GM21528 (cell line): ENCODE measurements around the gene SLC25A46.
"Not testable (repeated sequence)": the region's sequence is repeated elsewhere in the genome, so short reads cannot be mapped to it uniquely, and the experiment has no call there.

Experiments used
- ATAC-seq: cut with Tn5 transposase; IDR thresholded peaks from one replicate; pipeline ENCODE4 v1.9.1; 2021; ENCODE audit warnings: mild to moderate bottlenecking, moderate library complexity; ENCODE audit not compliant: unreplicated experiment, low FRiP score

Gene SLC25A46

DNA sequence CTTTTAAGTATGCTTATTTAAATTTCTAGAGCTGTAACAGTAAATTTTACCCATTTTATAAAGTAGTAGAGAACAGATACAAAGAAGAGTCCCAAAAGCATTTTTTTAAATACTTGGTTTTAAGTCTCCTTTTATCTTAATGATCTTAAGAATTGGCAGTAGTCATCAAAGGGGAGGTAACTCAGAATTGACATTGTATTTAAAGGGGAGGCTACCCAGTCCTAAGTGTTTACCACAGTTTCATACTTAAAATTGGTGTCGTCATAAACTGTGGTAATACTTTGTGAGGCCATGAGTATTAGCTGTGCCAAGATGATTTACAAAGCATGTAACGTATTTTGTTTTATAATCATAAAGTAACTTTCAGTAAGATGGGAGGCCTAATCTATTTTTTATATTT is 14.8 kb downstream of the SLC25A46 start:
- no peak for ATAC-seq

DNA sequence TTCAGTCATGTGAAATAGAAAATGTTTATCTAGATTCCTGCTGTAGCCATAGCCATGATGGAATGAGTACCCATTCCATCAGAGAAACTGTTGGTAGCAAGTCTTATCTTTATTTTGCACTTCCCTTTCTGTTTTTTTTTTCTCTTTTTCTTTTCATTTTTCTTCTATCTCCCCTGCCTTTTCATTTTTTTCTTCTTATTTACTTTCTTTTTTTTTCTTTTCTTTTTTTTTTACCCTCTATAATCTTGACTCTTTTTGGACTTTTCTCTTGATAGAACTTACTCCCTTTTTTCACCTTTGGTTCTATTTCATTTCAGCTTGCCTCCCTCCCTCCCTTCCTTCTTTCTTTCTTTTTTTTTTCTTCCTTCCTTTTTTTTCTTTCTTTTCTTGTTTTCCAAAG is 15.4 kb downstream of the SLC25A46 start:
- no peak for ATAC-seq

DNA sequence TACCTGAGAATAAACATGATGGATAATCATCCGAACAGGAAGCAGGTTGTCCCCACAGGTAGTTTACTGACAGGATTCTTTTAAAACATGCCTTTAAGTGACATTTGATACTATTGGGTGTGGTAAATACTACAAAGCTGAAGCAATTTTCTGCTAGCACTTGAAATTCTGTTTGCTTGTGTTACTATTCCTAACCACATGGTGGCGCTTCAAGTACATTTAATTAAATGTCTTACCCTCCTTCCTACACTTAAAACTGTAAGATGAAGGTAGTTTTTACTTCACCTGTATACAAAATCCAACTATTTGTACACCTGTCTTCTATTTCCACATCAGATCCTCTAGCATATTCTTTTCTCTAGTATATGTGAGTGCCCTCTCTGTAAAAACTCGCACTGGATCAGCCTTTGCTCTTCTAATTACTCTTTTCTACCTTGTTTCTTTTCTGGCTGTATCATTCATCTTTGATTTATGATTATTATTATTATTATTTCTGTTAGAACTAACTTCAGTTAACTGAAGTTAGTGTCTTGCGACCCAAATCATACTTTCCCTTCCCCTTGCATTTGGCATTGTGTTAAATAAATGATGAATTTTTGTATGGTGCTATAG is 18.4 kb downstream of the SLC25A46 start:
- no peak for ATAC-seq

DNA sequence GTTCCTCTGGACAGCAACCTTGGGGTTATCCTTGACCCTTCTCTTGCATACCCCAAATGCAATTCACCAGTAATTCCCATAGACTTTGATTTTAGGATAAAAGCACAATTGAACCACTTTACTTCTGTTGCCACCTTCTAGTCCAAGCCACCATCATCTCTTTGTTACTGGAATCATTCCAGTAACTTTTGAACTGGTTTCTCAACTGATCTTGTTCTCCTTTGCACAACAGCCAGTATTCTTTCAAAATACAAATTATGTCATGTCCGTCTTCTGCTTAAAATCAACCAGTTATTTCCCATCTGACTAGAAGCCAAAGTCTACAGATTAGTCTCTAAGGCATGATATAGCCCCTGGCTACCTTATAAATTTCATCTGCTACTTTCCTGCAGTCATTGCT is 21.4 kb downstream of the SLC25A46 start:
- no peak for ATAC-seq

DNA sequence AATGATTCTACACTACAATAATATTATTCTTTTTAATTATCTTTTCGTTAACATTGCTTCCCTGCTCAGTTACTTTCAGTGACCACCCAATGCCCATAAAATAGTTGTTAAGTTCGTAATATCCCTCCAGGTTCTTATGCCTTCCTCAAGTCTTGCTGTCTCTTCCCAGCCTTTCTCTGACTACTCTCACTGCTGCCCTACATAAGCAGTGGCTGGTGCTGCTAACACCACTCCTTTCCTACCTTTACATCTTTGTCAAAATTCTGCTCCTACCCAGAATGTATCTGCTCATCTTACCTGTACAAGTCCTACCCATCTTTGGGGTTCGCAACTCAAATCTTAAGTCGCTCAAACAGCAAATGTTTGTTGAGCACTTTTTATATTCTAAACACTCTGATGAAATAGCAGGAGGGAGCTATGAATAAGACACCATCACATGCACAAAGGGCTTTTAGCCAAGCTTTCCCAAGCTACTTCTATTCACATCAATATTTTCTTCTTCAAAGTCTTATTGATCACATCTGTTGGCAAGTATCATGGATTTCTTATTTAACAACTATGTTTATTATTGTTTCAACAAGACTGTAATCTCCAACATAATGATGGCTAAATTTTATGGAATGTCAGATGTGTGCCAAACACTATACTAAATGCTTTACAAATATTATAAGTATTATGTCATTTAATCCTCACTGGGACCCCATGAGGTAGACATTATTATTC is 29.5 kb downstream of the SLC25A46 start:
- ATAC-seq = no peak

DNA sequence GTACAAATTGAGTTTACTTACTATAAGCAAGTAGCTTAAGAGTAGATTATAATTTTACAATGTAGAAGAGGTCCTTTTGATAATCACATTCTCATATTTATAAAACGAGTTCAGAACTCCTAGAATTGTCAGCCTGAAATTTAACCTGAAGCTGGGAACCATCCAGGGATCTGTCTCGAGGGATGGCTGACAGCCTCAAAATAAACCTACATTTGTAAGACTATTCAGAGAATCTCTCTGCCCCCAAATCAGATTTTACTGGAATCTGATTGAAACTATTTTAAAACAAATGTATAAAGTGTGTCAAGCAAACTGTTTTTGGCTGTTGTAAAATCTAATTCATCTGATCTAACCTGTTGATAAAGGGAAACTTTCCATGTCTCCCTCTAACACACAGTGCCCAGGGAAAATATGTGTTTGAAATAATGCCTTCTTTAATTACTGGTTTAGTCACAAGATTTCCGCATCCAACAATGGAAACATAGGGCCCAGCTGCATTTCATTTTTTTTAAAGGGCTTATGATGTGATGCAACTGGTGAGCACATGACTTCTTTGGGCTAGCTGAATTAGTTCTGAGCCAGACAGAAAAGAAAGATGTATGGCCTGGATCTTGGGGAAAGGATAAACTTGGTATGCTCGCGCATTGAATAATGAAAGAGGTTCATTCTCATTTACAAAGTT is 30.3 kb downstream of the SLC25A46 start:
- no peak for ATAC-seq

DNA sequence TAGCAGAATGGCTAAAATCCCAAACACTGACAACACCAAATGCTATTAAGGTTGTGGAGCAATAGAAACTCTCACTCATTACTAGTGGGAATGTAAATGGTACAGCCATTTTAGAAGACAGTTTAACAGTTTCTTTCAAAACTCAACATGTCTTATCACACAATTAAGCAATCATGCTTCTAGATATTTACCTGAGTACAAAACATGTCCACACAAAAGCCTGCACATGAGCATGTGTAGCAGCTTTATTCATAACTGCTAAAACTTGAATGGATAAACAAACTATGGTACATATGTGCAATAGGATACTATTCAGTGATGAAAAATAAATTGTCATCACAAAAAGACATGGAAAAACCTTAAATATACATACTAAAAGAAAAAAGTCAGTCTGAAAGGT is 31.5 kb downstream of the SLC25A46 start:
- no peak for ATAC-seq

DNA sequence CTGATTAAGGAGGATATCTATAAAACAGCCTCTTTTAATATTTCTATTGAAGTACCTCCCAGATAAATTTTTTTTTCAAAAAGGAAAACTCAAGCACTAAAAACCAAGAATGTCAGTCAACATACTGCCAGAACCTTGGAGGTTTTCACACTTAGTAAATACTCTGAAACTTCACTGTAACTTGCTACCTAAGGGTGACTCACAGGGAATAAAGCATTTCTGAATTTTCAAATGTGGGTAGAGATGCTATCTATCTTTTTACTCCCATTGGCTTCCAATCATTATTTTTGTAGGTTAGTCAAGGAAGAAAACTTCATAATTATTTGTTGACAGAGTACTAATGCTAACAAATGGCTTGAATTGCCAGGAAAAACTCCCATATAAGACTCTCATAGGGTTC is 46.1 kb downstream of the SLC25A46 start:
- no peak for ATAC-seq

DNA sequence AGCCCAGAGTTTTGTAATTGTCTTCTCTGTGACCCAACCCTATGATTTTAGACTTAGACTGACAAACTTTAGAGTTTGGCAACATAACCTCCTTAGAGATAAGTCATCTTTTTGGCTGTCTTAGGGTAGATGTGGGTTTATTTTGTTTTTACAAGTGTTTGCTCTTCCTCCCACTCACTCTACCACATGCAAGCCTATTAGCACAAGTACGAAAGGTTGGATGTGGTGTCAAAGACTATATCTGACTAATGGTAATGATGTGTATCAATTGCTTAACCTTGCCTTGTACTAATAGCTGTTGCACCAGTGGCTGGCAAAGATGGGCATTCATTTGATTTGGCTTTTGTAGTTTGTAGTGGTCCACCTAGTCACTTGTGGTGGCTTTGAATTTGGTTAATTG is 46.5 kb downstream of the SLC25A46 start:
- no peak for ATAC-seq

DNA sequence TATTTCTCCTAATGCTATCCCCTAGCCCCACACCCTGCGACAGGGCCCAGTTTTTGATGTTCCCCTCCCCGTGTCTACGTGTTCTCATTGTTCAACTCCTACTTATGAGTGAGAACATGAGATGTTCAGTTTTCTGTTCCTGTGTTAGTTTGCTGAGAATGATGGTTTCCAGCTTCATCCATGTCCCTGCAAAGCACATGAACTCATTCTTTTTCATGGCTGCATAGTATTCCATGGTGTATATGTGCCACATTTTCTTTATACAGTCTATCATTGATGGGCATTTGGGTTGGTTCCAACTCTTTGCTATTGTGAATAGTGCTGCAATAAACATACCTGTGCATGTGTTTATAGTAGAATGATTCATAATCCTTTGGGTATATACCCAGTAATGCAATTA is 49.2 kb downstream of the SLC25A46 start:
- not testable (repeated sequence) for ATAC-seq

DNA sequence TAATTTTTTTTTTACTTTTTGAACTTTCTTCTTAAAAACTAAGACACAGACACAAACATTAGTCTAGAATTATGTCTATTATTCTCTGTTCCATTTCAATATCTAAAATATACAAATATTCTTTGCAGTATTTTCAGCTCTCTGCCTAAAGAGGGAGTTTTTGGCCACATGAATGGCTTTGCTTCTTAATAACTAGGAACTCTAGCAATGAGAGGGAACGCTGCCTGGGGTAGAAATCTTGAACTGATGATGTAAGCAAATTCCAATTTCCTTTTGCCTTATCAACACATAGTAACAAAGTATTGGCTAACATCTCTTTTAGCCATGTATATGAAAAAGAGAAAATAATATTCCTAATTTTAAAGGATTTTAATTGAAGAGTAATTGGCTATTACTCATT is 51.9 kb downstream of the SLC25A46 start:
- ATAC-seq = no peak

DNA sequence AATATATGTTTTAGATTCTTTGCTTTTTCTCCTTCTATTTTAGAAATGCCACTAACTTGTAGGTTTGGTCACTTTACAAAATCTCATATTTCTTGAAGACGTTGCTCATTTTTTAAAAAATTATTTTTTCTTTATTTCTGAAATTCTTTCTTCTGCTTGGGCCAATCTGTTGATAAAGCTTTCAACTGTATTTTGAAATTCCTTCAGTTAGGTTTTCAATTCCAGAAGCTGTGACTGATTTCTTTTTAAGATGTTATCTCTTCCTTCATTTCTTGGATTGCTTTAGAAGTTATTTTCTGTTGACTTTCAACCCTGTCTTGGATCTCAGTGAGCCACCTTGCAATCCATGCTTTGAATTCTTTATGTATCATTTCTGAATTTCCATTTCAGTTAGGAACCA is 64.2 kb downstream of the SLC25A46 start:
- ATAC-seq = no peak

DNA sequence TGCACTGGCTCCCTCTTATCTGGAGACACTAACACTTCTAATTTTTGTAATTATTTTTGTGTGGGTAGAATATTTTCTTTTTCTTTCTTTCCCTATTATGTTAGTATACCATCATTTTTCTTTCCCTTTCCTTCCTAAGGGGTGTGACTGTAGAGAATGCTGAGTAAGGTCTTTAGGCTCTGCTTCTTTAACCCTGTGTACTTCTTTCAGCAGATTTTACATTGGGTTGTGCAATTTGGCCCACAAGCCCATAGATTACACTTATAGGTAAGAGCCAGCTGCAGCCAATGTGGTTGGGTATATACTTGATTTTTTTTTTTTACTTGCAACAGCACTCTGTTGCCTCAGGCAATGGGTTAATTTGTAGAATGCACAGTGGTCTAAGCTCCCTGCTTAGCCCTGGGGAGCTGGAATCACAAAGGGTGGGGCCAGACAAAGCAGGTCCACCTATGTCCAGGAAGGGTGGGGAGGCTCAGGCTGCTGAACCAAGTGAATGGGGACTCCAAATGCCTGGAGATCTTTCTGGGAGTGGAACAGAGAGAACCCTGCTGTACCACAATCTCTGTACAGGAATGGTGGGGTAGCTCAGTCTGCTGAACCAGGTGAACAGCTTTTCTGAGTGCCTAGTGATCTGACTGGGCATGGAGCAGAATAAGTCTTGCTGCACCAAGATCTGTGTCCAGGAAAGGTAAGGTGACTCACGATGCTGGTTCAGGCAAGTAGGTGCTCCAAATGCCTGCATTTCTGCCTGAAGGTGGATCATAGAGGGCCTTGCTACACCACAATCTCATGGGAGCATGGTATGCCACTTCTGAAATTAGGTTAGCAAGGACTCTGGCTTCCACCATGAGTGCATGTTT is 64.9 kb downstream of the SLC25A46 start:
- no peak for ATAC-seq

DNA sequence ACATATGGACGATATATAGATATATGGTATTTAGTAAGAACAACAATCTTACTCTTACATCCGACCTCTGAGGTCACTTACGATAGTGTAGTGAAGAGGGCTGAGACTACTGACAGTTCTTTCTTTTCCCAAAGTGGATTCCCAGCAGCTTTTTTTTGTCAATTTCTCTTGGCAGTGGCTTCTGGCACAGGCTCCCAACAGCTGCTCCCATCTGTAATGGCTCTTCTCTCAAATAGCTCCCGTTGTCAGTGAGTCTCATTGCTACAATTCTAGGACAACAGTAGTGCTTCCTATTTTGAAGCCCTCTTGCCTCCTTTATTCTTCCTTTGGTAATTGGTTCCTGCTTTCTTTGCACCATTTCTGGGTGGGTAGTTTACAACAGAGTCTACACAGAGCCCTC is 68.4 kb downstream of the SLC25A46 start:
- ATAC-seq = no peak

DNA sequence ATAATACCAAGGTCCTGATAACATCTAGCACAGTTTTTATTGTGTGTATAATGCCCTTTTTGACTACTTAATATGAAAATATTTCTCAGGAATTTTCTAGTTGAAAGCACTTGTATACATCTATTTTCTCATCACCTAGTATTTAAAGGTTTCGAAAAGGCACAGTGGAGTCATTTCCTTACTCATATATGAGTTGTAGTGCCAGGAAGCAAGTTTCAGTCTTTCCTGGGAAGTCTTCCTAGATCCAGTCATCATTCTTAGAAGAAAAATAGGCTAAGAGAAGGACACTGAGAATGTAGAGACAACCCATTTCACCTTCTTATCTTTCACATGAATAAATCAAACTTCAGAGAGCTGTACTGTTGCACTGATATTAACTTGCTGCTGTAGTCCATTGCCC is 70.2 kb downstream of the SLC25A46 start:
- ATAC-seq = no peak
